ENCODE results near the gene LRRC4C.

The LRRC4C gene

GRCh38 chr11:41414771-41415440 lies 44.5 kb downstream of the LRRC4C start:
- no peak for DNase-seq

GRCh38 chr11:41413843-41414242 lies 45.6 kb downstream of the LRRC4C start:
- DNase-seq: no peak

GRCh38 chr11:41405812-41406211 lies 53.6 kb downstream of the LRRC4C start:
- DNase-seq: no peak

- DNase-seq: no peak
These were observed 55.3 kb downstream of the LRRC4C start for GRCh38 chr11:41404109-41404508.

- DNase-seq: no peak
These were observed 56.0 kb downstream of the LRRC4C start for GRCh38 chr11:41403458-41403857.

- no peak for DNase-seq
These were observed 58.6 kb downstream of the LRRC4C start for GRCh38 chr11:41400819-41401382.

GRCh38 chr11:41400124-41400523 lies 59.3 kb downstream of the LRRC4C start:
- DNase-seq: no peak

GRCh38 chr11:41399323-41399722 lies 60.1 kb downstream of the LRRC4C start:
- DNase-seq: no peak

GRCh38 chr11:41398175-41398574 lies 61.3 kb downstream of the LRRC4C start:
- no peak for DNase-seq

- DNase-seq: no peak
These were observed 64.8 kb downstream of the LRRC4C start for GRCh38 chr11:41394521-41395195.

GRCh38 chr11:41392596-41392995 lies 66.9 kb downstream of the LRRC4C start:
- no peak for DNase-seq

- no peak for DNase-seq
These were observed 69.8 kb downstream of the LRRC4C start for GRCh38 chr11:41389623-41390130.

GRCh38 chr11:41384329-41384728 lies 75.1 kb downstream of the LRRC4C start:
- no peak for DNase-seq

- DNase-seq: no peak
These were observed 75.7 kb downstream of the LRRC4C start for GRCh38 chr11:41383768-41384167.

GRCh38 chr11:41382927-41383326 lies 76.5 kb downstream of the LRRC4C start:
- no peak for DNase-seq

- DNase-seq: no peak
These were observed 80.4 kb downstream of the LRRC4C start for GRCh38 chr11:41379084-41379483.

GRCh38 chr11:41377709-41378394 lies 81.6 kb downstream of the LRRC4C start:
- DNase-seq: no peak

GRCh38 chr11:41351825-41352224 lies 107.6 kb downstream of the LRRC4C start:
- no peak for DNase-seq

GRCh38 chr11:41346042-41346441 lies 113.4 kb downstream of the LRRC4C start:
- no peak for DNase-seq

- no peak for DNase-seq
These were observed 125.2 kb downstream of the LRRC4C start for GRCh38 chr11:41334007-41334933.

- DNase-seq: no peak
These were observed 126.1 kb downstream of the LRRC4C start for GRCh38 chr11:41333357-41333756.

- DNase-seq: no peak
These were observed 131.1 kb downstream of the LRRC4C start for GRCh38 chr11:41328324-41328723.
